Measurements from ENCODE around the gene IGSF21.
"Not testable (repeated sequence)": the region's sequence is repeated elsewhere in the genome, so short reads cannot be mapped to it uniquely, and the experiment has no call there.

Gene IGSF21

GRCh38 chr1:18352636-18353265, 245.2 kb downstream of the IGSF21 start:
- no peak for DNase-seq (ENCODE audit: low read depth in 2 of 2, low spot score in 1 of 2)

- DNase-seq (ENCODE audit: low read depth in 2 of 2, low spot score in 1 of 2) = no peak
Measured at GRCh38 chr1:18353528-18353927, 245.9 kb downstream of the IGSF21 start.

- DNase-seq (ENCODE audit: low read depth in 2 of 2, low spot score in 1 of 2) = no peak
Measured at GRCh38 chr1:18353992-18354391, 246.4 kb downstream of the IGSF21 start.

- DNase-seq (ENCODE audit: low read depth in 2 of 2, low spot score in 1 of 2) = no peak
Measured at GRCh38 chr1:18354612-18355011, 247.0 kb downstream of the IGSF21 start.

- DNase-seq (ENCODE audit: low read depth in 2 of 2, low spot score in 1 of 2) = no peak
Measured at GRCh38 chr1:18357622-18358230, 250.1 kb downstream of the IGSF21 start.

GRCh38 chr1:18358600-18358999, 251.0 kb downstream of the IGSF21 start:
- no peak for DNase-seq (ENCODE audit: low read depth in 2 of 2, low spot score in 1 of 2)

- no peak for DNase-seq (ENCODE audit: low read depth in 2 of 2, low spot score in 1 of 2)
Measured at GRCh38 chr1:18360251-18360650, 252.7 kb downstream of the IGSF21 start.

- DNase-seq (ENCODE audit: low read depth in 2 of 2, low spot score in 1 of 2) = no peak
Measured at GRCh38 chr1:18362150-18362549, 254.6 kb downstream of the IGSF21 start.

GRCh38 chr1:18363436-18363835, 255.8 kb downstream of the IGSF21 start:
- no peak for DNase-seq (ENCODE audit: low read depth in 2 of 2, low spot score in 1 of 2)

- no peak for DNase-seq (ENCODE audit: low read depth in 2 of 2, low spot score in 1 of 2)
Measured at GRCh38 chr1:18365099-18365705, 257.6 kb downstream of the IGSF21 start.

- DNase-seq (ENCODE audit: low read depth in 2 of 2, low spot score in 1 of 2) = not testable (repeated sequence)
Measured at GRCh38 chr1:18372505-18372904, 264.9 kb downstream of the IGSF21 start.

- no peak for DNase-seq (ENCODE audit: low read depth in 2 of 2, low spot score in 1 of 2)
Measured at GRCh38 chr1:18373151-18373550, 265.6 kb downstream of the IGSF21 start.

GRCh38 chr1:18373882-18374493, 266.4 kb downstream of the IGSF21 start:
- no peak for DNase-seq (ENCODE audit: low read depth in 2 of 2, low spot score in 1 of 2)

GRCh38 chr1:18376661-18377060, 269.1 kb downstream of the IGSF21 start:
- DNase-seq (ENCODE audit: low read depth in 2 of 2, low spot score in 1 of 2) = no peak

GRCh38 chr1:18380288-18380687, 272.7 kb downstream of the IGSF21 start:
- DNase-seq (ENCODE audit: low read depth in 2 of 2, low spot score in 1 of 2) = no peak

- DNase-seq (ENCODE audit: low read depth in 2 of 2, low spot score in 1 of 2) = no peak
Measured at GRCh38 chr1:18384059-18384458, 276.5 kb downstream of the IGSF21 start.

GRCh38 chr1:18384471-18384870, 276.9 kb downstream of the IGSF21 start:
- DNase-seq (ENCODE audit: low read depth in 2 of 2, low spot score in 1 of 2) = no peak

- DNase-seq (ENCODE audit: low read depth in 2 of 2, low spot score in 1 of 2) = no peak
Measured at GRCh38 chr1:18385239-18385790, 277.7 kb downstream of the IGSF21 start.

GRCh38 chr1:18386591-18386990, 279.0 kb downstream of the IGSF21 start:
- no peak for DNase-seq (ENCODE audit: low read depth in 2 of 2, low spot score in 1 of 2)

GRCh38 chr1:18387307-18387706, 279.7 kb downstream of the IGSF21 start:
- no peak for DNase-seq (ENCODE audit: low read depth in 2 of 2, low spot score in 1 of 2)

GRCh38 chr1:18390953-18391352, 283.4 kb downstream of the IGSF21 start:
- DNase-seq (ENCODE audit: low read depth in 2 of 2, low spot score in 1 of 2) = no peak

GRCh38 chr1:18394563-18395156, 287.1 kb downstream of the IGSF21 start:
- DNase-seq (ENCODE audit: low read depth in 2 of 2, low spot score in 1 of 2) = no peak

All from stimulated activated CD8-positive, alpha-beta memory T cell treated with anti-CD3 and anti-CD28 coated beads, Interleukin-4, amount 100 ng/mL, for 4 hours (primary cell).